D721Med (cell line): ENCODE measurements around the gene BRME1.

Experiments
- DNase-seq: peaks from one replicate; pipeline ENCODE4 v3.0.0; 2011; ENCODE audit warnings: low spot score; ENCODE audit not compliant: insufficient read length
- FAIRE-seq: peaks from 2 replicates; lab custom pipeline; 2011; peaks lifted over from hg19 to GRCh38; lab: Jason Lieb, UNC
- TF ChIP-seq, protein P1 (sequence below): IDR thresholded peaks from 2 replicates; pipeline ENCODE4 v1.5.1; 2012; ENCODE audit warnings: mild to moderate bottlenecking, control low read depth; ENCODE audit not compliant: insufficient read depth; ENCODE audit errors: missing control alignments

BRME1 gene

DNA sequence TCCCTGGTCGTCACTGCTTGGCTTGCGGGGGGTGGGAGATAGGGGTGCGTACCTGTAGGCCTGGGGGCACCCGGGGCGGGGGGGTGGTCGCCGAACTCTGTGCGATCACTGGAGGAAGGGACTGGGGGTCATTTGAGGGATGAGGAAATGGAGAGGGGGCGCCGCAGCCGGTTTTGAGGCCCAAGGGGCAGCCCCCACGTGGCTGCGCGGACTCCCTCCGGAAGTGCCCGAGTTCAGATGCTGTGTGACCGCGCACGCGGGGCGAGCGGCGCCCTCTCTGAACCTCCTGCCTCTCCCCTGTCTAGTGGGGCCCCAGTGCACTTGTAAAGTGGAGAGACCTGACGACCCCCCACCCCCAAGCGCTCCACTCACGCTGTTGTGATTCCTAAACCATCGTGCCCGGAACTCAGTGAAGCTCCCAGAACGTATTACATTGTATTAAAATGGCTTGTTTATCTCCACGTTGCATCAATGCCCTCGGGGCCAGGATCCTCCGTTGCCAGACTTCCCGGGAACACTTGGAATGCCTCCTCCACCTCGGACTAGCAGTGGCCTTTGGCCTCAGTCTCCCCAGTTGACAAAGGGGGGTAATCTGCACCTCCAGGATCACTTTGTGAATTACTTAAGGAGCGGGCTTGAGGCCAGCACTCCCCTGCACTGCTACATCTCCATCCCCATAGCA is 31.9 kb downstream of the BRME1 start:
- TF ChIP-seq, protein P1, sequence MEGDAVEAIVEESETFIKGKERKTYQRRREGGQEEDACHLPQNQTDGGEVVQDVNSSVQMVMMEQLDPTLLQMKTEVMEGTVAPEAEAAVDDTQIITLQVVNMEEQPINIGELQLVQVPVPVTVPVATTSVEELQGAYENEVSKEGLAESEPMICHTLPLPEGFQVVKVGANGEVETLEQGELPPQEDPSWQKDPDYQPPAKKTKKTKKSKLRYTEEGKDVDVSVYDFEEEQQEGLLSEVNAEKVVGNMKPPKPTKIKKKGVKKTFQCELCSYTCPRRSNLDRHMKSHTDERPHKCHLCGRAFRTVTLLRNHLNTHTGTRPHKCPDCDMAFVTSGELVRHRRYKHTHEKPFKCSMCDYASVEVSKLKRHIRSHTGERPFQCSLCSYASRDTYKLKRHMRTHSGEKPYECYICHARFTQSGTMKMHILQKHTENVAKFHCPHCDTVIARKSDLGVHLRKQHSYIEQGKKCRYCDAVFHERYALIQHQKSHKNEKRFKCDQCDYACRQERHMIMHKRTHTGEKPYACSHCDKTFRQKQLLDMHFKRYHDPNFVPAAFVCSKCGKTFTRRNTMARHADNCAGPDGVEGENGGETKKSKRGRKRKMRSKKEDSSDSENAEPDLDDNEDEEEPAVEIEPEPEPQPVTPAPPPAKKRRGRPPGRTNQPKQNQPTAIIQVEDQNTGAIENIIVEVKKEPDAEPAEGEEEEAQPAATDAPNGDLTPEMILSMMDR, result no peak
- no peak for DNase-seq
- no peak for FAIRE-seq

DNA sequence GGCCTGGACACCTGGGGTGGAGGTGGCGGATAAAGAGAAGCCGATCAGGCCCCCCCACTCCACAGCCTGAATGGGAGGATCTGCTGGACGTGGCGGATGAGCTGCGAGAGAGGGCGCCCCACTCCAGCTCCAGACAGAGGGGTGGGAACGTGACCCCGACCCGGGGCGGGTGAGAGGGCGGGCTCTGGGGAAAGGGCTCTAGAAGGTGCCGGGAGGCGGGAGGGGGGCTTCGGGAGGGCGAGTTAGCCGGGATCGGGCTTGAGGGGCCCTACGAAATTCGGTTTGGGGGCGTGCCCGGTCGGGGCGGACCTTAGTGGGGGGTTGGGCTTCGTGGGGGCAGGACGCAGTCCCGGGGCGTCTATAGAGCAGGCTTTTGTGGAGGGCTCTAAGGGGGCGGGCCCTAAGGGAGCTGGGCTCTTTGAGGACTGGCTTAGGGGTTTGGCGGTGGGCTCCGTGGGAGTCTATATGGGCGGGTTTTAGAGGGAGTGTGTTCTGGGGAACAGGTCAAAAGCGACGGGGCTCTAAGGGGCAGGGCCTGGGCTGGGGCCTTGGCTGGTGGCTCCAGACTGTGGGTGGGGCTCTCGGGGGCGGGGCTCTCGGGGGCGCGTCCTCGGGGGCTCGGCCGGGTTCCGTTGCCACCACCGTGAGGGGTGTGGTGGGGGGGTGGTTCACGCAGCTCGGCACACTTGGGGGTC is 33.1 kb downstream of the BRME1 start:
- FAIRE-seq (no peak), DNase-seq (no peak)
- TF ChIP-seq, protein P1, result no peak

DNA sequence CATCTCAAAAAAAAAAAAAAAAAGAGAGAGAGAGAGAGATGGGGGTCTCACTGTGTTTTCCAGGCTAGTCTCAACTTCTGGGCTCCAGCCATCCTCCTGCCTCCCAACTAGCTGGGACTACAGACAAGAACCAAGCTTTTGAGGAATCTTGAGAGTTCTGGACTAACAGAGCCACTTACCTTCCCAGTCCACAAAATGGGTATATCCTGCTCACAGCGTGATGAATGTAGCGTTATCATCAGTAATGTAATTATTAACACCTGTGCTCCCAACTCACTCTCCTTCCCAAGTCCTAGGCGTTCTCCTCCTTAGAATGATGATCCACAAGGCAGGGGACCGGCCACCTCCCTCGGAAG is 33.6 kb downstream of the BRME1 start:
- FAIRE-seq, result no peak
- TF ChIP-seq, protein P1, result no peak

DNA sequence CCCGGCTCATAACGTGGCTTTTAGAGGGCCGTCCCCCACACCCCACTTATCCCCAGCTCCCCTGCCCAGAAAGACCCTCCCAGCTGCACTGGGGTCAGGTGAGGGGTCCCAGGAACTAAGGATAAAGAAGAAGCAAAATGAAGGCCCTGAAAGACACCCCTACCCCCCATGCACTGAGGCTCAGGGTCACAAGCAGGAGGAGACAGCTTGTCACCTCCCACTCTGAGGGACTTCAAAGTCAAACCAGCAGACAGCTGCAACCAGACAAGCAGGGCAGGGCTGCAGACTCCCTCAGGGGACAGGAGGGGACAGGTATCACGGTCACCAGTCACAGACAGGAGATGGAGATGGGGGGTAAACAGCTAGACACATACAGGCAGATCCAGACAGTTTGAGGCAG is 35.0 kb downstream of the BRME1 start:
- DNase-seq (no peak), FAIRE-seq (no peak)
- TF ChIP-seq, protein P1, result no peak

More for the DNA sequence above, 33.6 kb downstream of the BRME1 start:
- no peak for DNase-seq

DNA sequence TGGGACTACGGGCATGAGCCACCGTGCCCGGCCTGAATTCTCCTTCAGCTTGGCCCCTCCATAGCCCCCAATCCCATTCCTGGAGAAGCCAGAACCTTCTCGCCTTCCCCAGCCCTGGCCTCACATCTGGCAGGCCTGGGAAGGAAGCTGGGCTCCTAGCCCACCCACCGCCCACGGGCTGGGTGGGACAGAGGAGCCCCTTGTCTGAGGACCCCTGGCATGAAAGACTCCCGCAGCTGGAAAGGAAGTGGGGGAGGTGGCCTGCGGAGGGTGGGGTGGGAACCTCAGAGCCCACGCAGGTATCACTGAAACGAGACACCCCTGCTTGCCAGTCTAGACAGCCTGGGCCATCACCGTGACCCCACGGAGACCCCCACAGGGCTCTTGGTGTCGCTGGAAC is 36.6 kb downstream of the BRME1 start:
- FAIRE-seq, result no peak
- DNase-seq, result no peak
- TF ChIP-seq, protein P1, result no peak

DNA sequence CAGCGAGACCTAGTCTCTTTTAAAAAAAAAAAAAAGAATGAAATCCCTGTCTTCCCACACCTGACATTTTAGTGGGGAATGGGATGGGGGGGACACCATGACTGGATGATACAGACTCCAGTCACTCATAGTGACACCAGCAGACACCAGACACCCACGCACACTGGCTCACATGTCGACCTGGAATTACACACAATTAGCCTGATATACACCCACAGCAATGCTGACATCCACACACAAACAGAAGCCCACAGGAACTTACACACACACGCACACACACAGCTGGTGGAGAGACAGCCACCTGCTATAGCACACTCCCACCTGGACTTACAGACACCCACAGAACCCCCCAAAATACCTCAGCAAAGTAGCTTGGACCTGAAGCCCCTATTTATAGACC is 37.3 kb downstream of the BRME1 start:
- FAIRE-seq, result no peak
- no peak for DNase-seq
- TF ChIP-seq, protein P1, result no peak

DNA sequence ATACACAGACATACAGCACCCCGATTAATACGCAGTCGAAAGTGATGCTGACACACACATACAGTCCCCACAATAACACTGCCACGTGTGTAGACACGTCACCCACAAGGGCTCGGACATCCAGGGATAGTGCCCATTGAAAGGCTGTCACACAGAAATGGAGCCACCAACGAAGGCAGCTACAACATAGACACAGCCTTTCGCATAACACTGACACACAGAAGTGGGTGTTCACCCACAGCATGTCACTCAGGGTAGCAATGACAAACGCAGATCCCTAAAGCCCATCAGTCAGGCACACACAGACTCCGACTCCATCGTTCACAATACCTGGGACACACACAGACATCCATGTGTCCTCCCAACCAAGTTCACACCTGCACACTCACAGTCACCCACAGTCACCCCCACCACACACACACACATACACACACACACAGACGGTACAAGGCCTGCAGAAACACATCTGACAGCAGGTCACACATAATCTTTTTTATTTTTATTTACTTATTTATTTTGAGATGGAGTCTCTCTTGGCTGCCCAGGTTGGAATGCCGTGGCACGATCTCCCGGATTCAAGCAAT is 39.4 kb downstream of the BRME1 start:
- TF ChIP-seq, protein P1, result no peak
- no peak for FAIRE-seq
- no peak for DNase-seq
